ENCODE data around the gene SLK.

Gene SLK

GRCh38 chr10:103932271-103932670 lies 34.7 kb upstream of the SLK start:
- no peak for TF ChIP-seq CTCF (IDR thresholded peaks at IDR 0.05)

GRCh38 chr10:103932971-103933370 lies 34.0 kb upstream of the SLK start:
- TF ChIP-seq CTCF (IDR thresholded peaks at IDR 0.05) = no peak

GRCh38 chr10:103933557-103934121 lies 33.3 kb upstream of the SLK start:
- TF ChIP-seq CTCF (IDR thresholded peaks at IDR 0.05) = no peak

DNA sequence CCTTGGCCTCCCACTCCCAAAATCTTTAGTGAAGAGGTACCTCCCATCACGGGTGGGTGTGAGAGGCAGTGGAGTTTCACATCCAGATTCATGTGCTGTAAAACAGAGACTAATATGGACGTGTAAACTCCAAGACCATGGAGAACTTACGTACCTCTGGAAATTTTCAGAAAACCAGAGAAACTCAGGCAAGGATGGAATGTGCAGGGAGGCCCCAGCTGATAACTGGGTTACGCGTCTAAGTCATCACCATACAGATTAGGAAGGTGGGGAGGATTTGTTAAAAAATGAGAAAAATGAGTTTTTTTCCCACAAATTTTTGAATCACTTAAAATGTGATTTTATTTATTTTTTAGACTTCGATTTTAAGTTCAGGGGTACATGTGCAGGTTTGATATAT lies 32.6 kb upstream of the SLK start:
- no peak for TF ChIP-seq CTCF (IDR thresholded peaks at IDR 0.05)

DNA sequence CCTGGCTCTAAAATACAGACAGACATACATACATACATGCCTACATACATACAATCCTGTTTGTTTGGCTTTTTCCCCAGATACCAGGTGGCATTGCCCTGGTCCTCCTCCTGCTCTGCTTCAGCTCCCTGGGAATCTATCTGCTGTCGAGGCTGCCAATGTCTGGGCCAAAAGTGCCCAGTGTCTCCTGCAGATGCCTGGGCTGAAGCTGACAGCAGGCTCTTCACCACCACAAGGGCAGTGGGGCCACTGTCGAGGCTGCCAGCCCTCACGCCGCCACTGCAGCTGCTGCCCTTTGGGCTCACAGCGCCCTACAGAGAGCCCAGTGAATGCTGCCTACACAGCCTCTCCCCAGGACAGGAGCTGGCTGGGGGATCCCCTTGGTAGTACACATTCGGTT lies 30.9 kb upstream of the SLK start:
- no peak for TF ChIP-seq CTCF (IDR thresholded peaks at IDR 0.05)

GRCh38 chr10:103939522-103939921 lies 27.4 kb upstream of the SLK start:
- TF ChIP-seq CTCF (IDR thresholded peaks at IDR 0.05) = no peak

- TF ChIP-seq CTCF (IDR thresholded peaks at IDR 0.05) = no peak
Measured at GRCh38 chr10:103941801-103942200, 25.1 kb upstream of the SLK start.

DNA sequence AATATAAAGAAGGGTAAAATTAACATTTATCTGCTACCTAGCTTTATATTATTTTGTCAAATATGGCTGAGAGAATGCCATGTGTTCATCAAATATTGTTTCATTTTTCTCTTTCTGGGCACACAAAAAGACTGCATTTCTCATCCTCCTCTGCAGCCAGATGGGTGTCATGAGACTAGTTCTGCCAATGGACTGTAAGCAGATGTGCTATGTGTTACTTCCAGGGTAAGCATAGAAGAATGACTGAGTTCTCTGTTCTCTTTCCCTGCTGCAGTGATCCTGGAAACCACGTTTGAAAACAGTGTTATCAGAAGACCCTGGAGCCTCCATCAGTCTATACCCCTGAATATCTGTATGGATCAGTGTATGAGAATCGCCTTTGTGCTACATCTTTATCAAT lies 24.1 kb upstream of the SLK start:
- no peak for TF ChIP-seq CTCF (IDR thresholded peaks at IDR 0.05)
